Measurements from ENCODE around the gene FBXL17. TPM values are rescaled to one million over a fixed set of nuclear protein-coding genes. Genes with fewer than 3 reads are reported as not detected.

FBXL17 gene
- total and polyA plus RNA-seq, 9 of the 15 experiments (the other 6 are each of a cell fraction or from before 2014, with no cell fraction given) = 0.32 to 5.4 (median 1.8) TPM

GRCh38 chr5:108016101-108016500, 365.8 kb downstream of the FBXL17 start:
- in situ Hi-C loops (cut with MboI) (no loop called here), intact Hi-C loops (cut with micrococcal nuclease) (no loop called here)
- no peaks in the 10 kb centered on the region for H4K20me1 ChIP-seq (replicated peaks; ENCODE audit: control insufficient read depth, insufficient read depth, low read length)
- H3K79me2 ChIP-seq (ENCODE audit: control insufficient read depth, insufficient read depth, low read length) = no peaks in the 10 kb centered on the region
- no peak overlapping the region for H3K4me3 ChIP-seq
- ChIA-PET POLR2A (no interaction called here), CTCF (ENCODE audit: low intra/inter-chr PET ratio) (no interaction called here)
- H3K9me3 ChIP-seq (replicated peaks; ENCODE audit: control insufficient read depth, insufficient read depth, low read depth, low read length) = no peaks in the 10 kb centered on the region
- no peak overlapping the region for H3K9ac ChIP-seq (ENCODE audit: insufficient read depth in 1 of 2, low read depth in 2 of 2, low read length in 2 of 2)
- H3K4me1 ChIP-seq (replicated peaks in 1 of 2; ENCODE audit: control insufficient read depth in 2 of 2, insufficient read depth in 2 of 2, low read length in 2 of 2) = no peaks in the 10 kb centered on the region
- H3K27me3 ChIP-seq (ENCODE audit: control insufficient read depth in 2 of 2, insufficient read depth in 2 of 2, low read length in 2 of 2) = no peaks in the 10 kb centered on the region
- no peak overlapping the region for H2AFZ ChIP-seq (ENCODE audit: low read depth, low read length)
- no peak for DNase-seq (ENCODE audit: extremely low read depth in 1 of 4, low spot score in 3 of 4)
- ATAC-seq = no peak
- H3K36me3 ChIP-seq (ENCODE audit: control insufficient read depth, insufficient read depth, low read length) = no peaks in the 10 kb centered on the region
- BruUV-seq (replicated peaks) = no TSS peak
- no peak for FAIRE-seq
- WGBS (ENCODE audit: insufficient coverage, low coverage, missing lambda C conversion rate) = 0% methylated on average over 2 of the region's 2 CpGs
- H3K4me2 ChIP-seq (ENCODE audit: insufficient read depth, low read length) = no peak overlapping the region
- H3K9me1 ChIP-seq (ENCODE audit: control insufficient read depth, insufficient read depth, low read length) = no peaks in the 10 kb centered on the region
- no peak overlapping the region for H3K27ac ChIP-seq (ENCODE audit: extremely low read depth, low read depth, low read length)
- no peak for TF ChIP-seq PCBP2 (IDR thresholded peaks at IDR 0.05; ENCODE audit: low read depth, low read length, poor library complexity, severe bottlenecking)
- no peak for TF ChIP-seq SFPQ (IDR thresholded peaks at IDR 0.05; ENCODE audit: low read depth, low read length)
- TF ChIP-seq ZNF699 (CRISPR knock-in tag; IDR thresholded peaks at IDR 0.05; ENCODE audit: insufficient replicate concordance) = no peak
- no peak for TF ChIP-seq SREBF2 (CRISPR knock-in tag; IDR thresholded peaks at IDR 0.05)
- TF ChIP-seq ELF2 (CRISPR knock-in tag; IDR thresholded peaks at IDR 0.05) = no peak
- no peak for TF ChIP-seq ZNF324 (CRISPR knock-in tag; IDR thresholded peaks at IDR 0.05)
- no peak for TF ChIP-seq SRSF3 (IDR thresholded peaks at IDR 0.05; ENCODE audit: insufficient read depth, low read length)
- no peak for TF ChIP-seq MNT (conservative IDR thresholded peaks at IDR 0.05)
- TF ChIP-seq CCAR2 (IDR thresholded peaks at IDR 0.05; ENCODE audit: low read depth, low read length) = no peak
- TF ChIP-seq NCOR1 (IDR thresholded peaks at IDR 0.05) = no peak
- no peak for TF ChIP-seq ARID1B (IDR thresholded peaks at IDR 0.05)
- no peak for TF ChIP-seq KAT8 (IDR thresholded peaks at IDR 0.05; ENCODE audit: low read depth)
- TF ChIP-seq SIN3B (IDR thresholded peaks at IDR 0.05; ENCODE audit: low read depth) = no peak
- TF ChIP-seq HMBOX1 (IDR thresholded peaks at IDR 0.05) = no peak
- no peak for TF ChIP-seq CEBPZ (IDR thresholded peaks at IDR 0.05; ENCODE audit: borderline replicate concordance, low read depth, low read length)
- TF ChIP-seq ZNF23 (CRISPR knock-in tag; IDR thresholded peaks at IDR 0.05) = no peak

All from K562 (cell line).